AG10803 (cell line): Measurements from ENCODE around the gene NXN.

Experiments used
- DNase-seq: peaks from one replicate; pipeline ENCODE4 v3.0.0; 2010; ENCODE audit warnings: low read depth
- H3K4me3 ChIP-seq: 2 replicates; pipeline ENCODE4 v1.5.1; 2011; ENCODE audit warnings: mild to moderate bottlenecking, low read length, control low read depth
- TF ChIP-seq, protein P1 (sequence below): conservative IDR thresholded peaks from 2 replicates; pipeline ENCODE4 v1.5.1; 2011; ENCODE audit warnings: mild to moderate bottlenecking, low read length, control low read depth, inconsistent platforms

NXN gene

DNA sequence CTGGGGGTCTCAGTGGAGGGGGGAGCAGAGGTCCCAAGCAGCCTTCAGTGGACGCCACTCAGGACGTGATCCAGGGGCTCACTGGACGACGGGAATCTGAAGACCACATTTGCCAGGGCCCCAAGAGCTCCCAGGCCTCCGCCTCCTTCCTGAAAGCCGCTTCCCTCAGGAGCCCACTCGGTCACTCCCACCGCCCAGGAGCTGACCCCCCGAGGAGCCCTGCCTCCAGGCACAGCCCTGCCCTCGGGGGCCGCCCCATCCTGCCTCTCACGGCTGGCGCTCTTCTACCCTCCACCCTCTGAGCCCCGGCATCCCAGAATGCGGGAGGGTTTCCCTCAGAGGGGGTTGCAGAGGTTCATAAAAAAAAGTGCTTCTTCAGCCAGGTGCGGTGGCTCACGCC lies 41.6 kb upstream of the NXN start:
- no peak for DNase-seq
- H3K4me3 ChIP-seq, result no peak overlapping the region
- TF ChIP-seq, protein P1, sequence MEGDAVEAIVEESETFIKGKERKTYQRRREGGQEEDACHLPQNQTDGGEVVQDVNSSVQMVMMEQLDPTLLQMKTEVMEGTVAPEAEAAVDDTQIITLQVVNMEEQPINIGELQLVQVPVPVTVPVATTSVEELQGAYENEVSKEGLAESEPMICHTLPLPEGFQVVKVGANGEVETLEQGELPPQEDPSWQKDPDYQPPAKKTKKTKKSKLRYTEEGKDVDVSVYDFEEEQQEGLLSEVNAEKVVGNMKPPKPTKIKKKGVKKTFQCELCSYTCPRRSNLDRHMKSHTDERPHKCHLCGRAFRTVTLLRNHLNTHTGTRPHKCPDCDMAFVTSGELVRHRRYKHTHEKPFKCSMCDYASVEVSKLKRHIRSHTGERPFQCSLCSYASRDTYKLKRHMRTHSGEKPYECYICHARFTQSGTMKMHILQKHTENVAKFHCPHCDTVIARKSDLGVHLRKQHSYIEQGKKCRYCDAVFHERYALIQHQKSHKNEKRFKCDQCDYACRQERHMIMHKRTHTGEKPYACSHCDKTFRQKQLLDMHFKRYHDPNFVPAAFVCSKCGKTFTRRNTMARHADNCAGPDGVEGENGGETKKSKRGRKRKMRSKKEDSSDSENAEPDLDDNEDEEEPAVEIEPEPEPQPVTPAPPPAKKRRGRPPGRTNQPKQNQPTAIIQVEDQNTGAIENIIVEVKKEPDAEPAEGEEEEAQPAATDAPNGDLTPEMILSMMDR, result no peak

DNA sequence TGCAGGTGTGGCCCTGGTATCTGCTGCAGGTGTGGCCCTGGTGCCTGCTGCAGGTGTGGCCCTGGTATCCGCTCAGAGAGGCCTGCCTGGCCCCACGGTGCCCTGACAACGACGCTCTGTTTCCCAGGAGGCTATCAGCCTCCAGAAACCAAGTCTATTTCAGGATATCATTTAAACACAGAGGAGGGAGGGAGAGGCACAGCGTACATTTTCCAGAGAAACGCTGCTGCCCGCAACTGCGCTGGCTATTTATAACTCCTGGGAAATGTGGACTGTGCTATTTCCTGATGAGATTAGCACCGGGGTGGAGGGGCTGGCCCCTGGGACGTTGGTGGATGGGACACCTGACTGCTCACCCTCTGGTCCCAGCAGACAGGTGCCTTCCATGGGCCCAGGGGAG lies 39.9 kb upstream of the NXN start:
- TF ChIP-seq, protein P1, result no peak
- DNase-seq, result no peak
- H3K4me3 ChIP-seq, result no peak overlapping the region

DNA sequence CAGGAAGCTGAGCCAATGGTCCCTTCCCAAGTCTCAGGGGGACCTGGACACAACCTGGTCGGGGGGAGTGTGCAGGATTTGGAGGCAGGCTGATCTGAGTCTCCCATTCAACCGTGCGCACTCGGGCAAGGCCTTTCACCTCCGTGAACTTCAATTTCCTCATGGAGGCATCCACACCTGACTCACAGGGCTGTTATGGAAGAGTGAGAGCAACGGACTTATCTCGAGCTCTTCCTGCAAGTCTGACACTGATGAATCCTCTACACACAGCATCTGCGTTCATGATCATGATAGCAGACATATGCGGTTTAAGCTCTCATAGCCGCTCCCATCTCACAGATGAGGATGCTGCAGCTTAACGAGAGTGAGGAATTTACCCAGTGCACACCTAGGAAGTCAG lies 39.0 kb upstream of the NXN start:
- H3K4me3 ChIP-seq, result no peak overlapping the region
- no peak for DNase-seq
- TF ChIP-seq, protein P1, result no peak

DNA sequence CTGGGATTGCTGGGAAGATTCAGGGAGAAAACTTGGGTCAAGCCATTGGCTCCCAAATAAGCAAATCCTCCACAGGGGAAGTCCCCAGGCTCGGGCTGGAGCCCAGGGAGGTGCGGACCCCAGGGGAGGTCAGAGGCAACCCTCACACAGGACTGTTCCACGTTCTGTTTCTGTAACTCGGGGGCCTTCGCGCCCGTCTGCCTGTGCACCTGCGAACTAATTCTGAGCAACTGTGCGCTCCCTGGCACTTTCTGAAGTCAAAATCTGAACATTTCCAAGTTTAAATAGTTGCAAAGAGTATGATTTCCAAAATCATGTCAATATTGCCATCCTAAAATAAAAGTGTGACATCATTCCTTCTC lies 34.1 kb upstream of the NXN start:
- TF ChIP-seq, protein P1, result no peak
- no peak for DNase-seq

DNA sequence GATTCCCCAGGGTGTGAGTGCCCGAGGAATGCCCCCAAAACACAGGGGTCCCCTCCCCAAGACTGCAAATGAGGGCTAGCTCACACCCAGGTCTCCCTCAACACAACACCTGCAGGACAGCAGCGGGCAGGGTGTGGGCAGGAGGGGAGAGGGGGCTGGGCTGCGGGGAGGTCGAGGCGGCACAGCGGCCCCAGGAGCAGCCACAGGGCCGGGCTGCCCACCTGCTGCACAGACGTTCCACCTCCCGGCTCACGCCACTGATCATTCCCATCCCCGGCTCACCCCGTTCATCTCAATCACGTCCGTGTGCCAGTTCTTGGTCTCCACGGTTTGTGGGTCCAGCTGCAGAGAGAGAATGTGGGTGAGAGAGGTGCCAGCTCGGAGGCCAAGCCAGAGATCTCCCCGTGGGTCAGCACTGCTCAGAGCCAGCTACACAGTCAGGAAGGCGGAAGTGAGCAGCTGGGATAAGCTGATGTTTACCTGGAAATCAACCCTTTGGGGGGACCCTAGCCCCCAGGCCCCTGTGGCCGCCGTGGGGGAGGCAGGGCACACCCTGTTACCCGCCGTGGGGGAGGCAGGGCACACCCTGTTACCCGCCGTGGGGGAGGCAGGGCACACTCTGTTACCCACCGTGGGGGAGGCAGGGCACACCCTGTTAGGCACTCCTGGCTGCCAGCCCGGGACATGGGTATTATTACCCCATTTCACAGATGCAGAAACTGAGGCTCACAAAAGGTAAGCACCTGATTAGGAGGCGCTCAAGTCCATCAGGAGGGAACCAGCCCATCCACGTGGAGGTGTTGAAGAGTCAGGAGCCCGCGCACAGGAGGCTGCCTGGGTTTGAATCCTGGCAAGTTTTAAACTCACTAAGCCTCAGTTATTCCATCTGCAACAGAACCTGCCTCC lies 33.5 kb upstream of the NXN start:
- DNase-seq, result no peak
- TF ChIP-seq, protein P1, result no peak

More for the DNA sequence above, 34.1 kb upstream of the NXN start:
- H3K4me3 ChIP-seq, result no peak overlapping the region

DNA sequence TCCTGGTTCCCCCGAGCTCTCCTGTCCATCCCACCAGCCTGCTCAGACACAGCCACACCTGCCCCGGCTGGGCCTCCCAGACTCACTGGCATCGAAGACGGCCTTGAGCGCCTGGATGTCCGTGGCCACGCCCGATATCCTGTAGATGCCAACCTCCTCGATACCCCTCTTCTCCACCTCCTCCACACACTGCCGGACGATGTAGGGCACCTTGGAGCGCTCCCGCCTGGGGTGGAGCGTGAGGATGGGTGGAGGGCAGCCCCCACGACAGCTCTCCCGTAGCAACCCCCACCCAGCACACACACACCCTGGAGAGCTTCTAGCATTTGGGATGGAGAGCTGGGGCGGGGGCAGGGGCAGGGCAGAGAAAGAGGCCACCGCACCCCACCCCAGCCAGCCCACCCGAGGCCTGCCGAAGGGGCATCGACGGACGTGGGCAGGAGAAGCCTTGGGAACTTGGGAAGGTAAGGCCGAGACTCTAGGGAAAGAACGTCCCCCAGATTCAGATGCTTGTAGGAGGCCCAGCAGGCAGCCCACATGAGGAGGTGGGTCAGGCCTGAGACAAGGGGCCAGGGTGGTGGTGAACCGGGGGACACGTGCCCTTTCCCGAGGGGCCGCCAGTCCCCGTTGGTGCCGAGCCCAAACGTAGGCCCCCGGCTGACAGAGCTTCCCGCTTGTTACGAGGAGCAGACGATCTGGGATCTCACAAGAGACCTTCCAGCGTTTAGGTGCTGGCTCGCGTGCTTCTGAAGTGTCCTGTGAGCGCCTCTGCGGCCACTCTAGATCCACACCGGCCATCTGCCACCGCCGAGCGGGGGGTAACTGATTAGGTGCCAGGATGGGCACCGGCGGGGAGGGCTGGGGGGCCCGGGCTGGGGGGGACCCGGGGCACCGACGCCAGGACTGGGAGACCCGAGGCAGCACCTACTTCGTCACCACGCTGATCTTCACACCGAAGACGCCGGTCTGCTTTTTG lies 32.5 kb upstream of the NXN start:
- no peak overlapping the region for H3K4me3 ChIP-seq
- TF ChIP-seq, protein P1, result no peak
- DNase-seq, result no peak

More for the DNA sequence above, 33.5 kb upstream of the NXN start:
- no peak overlapping the region for H3K4me3 ChIP-seq
